NCI-H187 (cell line): Measurements from ENCODE around the gene PACS1.

Experiments used
- DNase-seq, 2 experiments: peaks; one replicate each; lab custom pipeline; 2025; lab: John Stamatoyannopoulos, UW

Gene PACS1

DNA sequence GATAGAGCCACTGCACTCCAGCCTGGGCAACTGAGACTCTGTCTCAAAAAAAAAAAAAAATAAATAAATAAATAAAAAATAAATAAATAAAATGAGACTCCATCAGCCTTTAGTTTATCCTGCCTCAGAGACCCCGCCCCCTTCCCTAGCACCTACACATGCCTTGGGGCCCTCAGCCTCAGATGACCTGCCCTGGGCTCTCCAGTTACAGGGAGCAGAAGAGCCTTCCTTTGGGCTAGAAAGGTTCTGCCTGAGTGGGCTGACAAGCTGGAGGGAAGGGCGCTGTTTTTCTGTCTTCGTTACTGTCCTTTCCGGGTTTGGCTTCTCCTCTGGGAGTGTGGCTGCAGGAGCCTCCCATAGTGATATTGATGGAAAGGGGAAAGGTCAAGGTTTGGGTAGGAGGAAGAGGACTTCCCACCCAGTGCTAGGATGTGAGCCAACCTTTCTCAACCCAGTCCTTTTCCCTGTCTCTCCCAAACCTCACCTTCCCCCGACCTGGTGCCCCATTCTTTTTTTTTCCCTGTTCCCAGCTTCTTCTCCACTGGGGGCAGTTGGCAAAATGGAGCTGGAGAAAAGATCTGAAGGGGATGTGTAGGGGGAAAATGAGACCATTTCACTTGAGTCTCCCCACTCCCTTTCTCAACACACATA, 19.4 kb upstream of the PACS1 start:
- DNase-seq, result peak in 1 of 2 experiments; percentile 28

DNA sequence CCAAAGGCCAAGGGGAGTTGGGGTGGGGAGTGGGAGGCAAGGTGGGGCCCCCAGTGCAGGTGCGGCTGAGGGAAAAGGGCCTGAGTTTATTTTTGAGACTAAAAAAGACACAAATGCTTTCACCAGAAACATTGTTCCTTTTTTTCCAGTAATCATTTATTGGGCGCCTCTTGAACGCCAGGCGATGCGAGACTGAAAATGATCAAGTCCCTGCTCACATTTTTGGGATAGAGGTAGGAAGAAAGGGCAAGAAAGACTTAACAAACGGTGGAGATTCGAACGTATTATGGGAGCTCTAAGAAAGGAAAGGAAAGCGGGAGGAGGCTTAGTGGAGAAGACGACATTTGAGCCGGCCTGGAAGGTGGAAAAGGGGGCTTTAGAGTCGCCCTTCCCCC, 18.7 kb upstream of the PACS1 start:
- DNase-seq, result no peak

DNA sequence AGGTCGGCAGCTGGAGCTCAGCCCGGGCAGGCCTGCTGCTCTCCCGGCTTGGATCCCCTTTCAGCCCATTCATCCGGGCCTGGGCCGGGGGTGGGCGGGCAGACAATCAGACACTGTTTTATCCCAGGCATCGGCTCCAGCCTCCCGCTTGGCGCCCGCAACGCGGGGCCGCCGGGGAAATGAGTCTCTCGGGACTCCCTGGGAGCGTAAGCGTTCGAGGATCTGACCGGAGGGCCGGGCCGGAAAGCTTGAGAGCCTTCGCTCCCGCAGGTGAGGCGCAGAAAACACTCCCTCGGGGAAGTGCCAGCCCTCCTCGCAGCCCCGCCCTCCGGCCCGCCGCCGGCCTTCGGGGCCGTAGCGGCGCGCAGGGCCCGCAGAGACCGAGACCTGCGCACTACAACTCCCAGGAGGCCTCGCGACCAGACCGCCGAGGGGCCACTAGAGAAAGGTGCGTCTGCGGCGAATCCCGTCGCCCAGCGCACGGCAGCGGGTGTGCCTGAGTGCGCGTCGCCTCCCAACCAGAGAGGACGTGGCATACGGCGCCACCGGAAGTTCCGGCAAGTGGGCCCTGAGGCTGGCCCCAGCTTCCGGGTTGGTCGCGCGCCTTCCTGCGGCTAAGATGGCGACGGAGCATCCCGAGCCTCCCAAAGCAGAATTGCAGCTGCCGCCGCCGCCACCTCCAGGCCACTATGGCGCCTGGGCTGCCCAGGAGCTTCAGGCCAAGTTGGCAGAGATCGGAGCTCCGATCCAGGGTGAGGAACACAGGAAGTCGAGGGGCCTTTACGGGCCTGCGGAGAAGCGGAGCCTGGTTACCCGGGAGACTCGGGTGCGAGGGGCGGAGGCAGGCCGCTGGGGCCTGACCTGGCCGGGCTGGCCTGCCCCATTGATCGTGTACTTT, 18.1 kb upstream of the PACS1 start, which contains the start of gene SF3B2:
Gene SF3B2 (plus strand): TSS at position 599 of the 898 bp plus-strand sequence. CDS start 21 bp downstream, at position 620.
- peak; percentile 83 to 97 for DNase-seq

DNA sequence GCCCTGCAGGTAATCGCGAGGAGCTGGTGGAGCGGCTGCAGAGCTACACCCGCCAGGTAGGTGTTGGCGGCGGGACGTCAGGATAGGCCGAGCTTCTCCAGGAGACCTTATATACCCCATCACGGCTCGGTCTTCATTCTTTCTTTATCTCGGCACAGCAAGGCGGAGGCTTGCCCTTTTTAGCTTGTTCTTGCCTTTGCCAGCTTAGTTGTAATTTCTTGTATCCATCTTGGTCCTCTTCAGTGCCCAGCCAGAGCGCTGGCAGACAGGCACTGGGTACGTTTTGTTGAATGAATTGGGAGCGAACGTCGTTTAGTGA, 17.4 kb upstream of the PACS1 start:
- DNase-seq, result no peak

DNA sequence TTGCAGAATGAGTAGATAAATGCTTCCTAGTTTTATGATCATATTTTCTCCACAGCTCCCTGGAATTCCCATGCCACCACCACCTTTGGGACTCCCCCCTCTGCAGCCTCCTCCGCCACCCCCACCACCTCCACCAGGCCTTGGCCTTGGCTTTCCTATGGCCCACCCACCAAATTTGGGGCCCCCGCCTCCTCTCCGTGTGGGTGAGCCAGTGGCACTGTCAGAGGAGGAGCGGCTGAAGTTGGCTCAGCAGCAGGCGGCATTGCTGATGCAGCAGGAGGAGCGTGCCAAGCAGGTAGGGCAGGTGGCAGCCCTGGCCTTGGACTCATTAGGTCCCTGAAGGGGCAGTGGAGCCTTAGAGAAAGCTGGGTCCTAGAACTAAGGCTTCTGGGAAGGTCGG, 15.1 kb upstream of the PACS1 start:
- DNase-seq, result no peak

DNA sequence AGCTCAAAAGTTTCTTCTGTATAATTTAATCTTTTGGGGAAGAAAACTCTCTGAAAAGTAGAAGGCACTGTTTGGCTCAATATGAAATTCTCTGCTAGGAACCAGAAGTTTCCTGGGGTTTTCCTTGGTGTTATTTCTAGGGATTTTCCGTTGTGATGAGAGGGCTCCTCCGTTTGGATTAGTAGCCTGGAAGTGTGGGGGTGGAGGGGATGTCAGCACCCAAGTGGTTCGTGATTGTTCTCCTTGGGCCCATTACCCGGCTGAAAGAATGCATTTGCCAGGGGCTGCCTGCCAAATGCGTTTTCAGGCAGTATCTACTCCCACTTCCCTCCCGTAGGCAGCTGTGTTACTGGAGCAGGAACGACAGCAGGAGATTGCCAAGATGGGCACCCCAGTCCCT, 13.6 kb upstream of the PACS1 start:
- no peak for DNase-seq

- DNase-seq, result no peak
Measured at GRCh38 chr11:66059966-66060680, 9.9 kb upstream of the PACS1 start.

- DNase-seq, result no peak
Measured at GRCh38 chr11:66061268-66061667, 8.8 kb upstream of the PACS1 start.

DNA sequence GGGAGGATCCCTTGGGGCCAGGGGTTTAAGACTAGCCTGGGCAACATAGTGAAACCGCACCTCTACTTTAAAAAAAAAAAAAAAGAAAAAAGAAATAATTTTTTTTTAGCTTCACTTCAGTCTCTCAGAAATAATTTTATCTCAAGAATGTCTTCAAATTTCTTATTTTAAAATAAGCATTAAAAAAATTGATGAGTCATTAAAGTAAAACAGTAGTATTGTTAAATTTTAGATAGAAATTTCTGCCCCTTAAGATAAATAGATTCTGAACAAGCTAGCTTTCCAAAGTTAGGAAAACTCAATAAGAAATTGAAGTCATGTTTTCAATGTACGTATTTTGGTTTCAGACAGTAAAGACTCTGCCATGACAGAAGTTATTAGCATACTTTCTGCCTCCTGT, 7.7 kb upstream of the PACS1 start:
- DNase-seq, result no peak

GRCh38 chr11:66063900-66064299, 6.2 kb upstream of the PACS1 start:
- DNase-seq, result no peak

DNA sequence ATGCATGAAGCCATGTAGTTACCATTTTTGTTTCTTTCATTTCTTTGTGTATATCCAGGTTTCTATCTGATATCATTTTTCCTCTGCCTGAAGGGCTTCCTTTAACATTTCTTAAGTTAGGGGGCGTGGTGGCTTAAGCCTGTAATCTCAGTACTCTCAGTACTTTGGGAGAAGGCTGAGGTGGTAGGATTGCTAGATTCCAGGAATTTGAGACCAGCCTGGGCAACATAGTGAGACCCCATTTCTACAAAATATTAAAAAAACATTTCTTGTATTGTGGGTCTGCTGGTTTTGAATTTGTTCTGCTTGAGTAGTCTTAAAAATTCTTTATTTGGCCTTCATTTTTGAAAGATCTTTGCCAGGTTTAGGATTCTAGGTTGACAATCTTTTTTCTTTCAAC, 5.5 kb upstream of the PACS1 start:
- DNase-seq, result no peak

DNA sequence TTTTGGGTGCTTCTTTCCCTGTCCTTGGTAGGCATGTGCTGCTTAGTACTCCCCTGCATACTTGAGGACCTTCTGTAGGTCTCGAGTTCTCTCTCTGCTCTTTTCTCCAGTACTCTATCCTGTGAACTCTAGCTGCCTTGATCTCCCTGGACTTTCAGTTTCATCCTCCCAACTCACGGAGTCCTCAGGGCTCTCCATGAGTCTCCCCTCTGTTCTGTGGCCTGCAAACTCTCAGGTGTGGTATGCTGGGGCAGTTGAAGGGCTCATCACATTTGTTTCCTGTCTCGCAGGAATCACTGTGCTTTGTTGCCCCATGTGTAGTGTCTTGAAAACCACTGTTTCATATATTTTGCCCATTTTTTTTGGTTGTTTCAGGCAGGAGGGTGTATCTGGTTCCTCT, 3.3 kb upstream of the PACS1 start:
- DNase-seq, result no peak

DNA sequence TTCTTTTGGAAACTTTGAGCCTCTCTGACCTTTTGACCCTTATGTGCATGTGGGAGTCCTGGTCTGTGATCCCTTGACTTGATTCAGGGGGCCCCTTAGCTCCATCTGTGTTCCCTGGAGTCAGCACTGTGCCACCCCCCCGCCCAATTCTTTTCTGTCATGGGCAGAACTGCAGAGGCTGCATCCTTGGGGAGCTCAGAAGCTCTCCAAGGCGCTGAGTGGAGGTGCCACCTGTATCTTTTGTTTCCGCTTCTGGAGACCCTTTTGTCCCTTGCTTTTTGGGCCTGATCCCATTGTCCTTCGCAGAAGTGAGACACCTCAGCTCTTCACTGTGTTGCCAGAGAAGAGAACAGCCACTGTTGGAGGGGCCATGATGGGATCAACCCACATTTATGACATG, 2.4 kb upstream of the PACS1 start:
- DNase-seq, result no peak

GRCh38 chr11:66068154-66068821, 1.8 kb upstream of the PACS1 start:
- DNase-seq, result peak; percentile 30 to 48

DNA sequence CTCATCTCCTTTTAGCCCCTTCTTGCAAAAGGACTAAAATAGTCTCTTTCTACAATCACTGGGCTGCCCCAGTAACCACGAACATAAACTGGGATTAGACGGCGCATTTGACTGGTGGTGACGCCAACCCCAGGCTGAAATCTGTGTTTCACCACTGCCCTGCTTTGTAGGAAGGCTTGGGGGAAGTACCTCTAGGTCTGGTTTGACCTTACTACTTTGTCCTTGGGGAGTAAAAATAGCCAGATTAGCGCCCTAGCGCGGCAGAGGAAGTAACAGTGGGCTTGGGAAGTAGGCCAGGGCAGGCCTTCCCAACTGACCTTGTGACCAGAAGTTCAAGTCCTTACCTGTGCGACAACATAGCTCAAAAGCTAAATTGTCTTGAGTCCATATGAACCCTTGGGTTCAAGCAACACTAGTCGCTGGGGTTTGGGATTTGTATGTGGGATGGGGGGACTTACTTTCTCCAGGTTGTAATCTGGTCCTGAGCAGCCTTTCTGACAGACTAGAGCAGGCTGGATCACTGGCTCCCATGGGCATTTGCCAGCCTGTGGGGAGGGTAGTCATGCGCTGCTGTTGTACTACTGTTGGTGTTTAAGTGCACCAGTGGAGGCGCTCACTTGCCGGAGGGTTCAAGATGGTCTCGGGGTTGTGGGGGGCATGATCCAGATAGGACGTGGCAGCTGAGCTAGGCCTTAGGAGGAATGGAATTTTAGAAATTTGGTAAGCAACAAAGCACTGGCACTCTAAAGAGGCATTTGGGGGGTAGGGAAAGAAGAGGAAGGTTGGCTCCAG, 953 bp upstream of the PACS1 start:
- DNase-seq, result no peak

- no peak for DNase-seq
Measured at GRCh38 chr11:66070604-66071380, 720 bp downstream of the PACS1 start.

- DNase-seq, result no peak
Measured at GRCh38 chr11:66071381-66071801, 1.3 kb downstream of the PACS1 start.

DNA sequence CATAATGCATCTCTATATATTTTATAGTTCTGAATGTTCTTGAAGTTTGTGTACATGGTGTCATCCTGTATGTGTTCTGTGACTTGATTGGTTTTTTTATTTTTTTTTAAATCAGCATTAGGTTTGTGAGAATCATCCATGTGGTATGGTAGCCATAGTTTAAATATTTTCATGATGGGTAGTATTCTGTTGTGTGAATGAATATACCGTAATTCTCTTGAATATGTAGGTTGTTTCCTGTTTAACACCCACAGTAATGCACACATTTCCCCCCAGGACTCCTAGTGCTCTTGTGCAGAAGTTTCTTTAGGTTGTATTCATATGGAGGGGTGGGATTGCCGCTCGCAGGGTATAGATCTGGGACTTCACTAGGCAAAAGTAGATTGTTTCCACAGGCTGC, 2.0 kb downstream of the PACS1 start:
- DNase-seq, result no peak

- no peak for DNase-seq
Measured at GRCh38 chr11:66072518-66072917, 2.4 kb downstream of the PACS1 start.

DNA sequence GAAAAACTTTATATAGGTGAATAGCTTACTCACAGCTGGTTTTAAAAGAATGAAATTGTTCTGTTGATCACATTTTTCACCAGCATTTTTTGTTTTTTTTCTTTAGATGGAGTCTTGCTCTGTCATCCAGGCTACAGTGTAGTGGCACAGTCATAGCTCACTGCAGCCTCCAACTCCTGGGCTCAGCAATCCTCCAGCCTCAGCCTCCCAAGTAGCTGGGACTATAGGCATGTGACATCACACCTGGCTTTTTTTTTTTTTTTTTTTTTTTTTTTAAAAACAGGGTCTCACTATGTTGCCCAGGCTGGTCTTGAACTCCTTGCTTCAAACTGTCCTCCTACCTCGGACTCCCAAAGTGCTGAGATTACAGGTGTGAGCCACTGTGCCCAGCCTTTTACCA, 3.6 kb downstream of the PACS1 start:
- DNase-seq, result no peak

DNA sequence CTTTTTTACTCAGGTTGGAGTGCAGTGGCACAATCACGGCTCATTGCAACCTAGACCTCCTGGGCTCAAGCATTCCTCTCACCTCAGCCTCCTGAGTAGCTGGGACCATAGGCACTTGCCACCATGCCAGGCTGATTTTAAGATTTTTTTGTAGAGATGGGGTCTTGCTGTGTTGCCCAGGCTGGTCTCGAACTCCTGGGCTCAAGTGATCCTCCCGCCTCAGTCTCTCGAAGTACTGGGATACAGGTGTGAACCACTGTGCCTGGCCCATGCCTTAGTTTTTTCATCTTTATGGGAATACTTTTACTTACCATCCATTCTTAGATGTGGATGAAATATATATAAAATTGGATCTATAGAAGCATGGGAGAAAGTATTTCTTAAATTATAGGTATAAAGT, 5.2 kb downstream of the PACS1 start:
- DNase-seq, result no peak
